A673 (cell line): ENCODE measurements around the gene EXOG.

Source experiments
- EZH2 ChIP-seq: fragments of 200-600 bp; sonication (generic); IDR thresholded peaks from 2 replicates; pipeline ENCODE4 v1.6.1; 2017; ENCODE audit warnings: borderline replicate concordance, low read depth, mild to moderate bottlenecking, mixed read lengths, antibody characterized with exemption, low read length; ENCODE audit not compliant: poor library complexity, severe bottlenecking
- TF ChIP-seq, protein P1 (sequence below): fragments of 300-800, 200-600 bp; sonication (generic); conservative IDR thresholded peaks from 2 replicates; pipeline ENCODE4 v1.5.1; 2017; ENCODE audit warnings: low read depth, mild to moderate bottlenecking, antibody characterized with exemption, low read length, moderate library complexity, mixed read lengths

DNA sequence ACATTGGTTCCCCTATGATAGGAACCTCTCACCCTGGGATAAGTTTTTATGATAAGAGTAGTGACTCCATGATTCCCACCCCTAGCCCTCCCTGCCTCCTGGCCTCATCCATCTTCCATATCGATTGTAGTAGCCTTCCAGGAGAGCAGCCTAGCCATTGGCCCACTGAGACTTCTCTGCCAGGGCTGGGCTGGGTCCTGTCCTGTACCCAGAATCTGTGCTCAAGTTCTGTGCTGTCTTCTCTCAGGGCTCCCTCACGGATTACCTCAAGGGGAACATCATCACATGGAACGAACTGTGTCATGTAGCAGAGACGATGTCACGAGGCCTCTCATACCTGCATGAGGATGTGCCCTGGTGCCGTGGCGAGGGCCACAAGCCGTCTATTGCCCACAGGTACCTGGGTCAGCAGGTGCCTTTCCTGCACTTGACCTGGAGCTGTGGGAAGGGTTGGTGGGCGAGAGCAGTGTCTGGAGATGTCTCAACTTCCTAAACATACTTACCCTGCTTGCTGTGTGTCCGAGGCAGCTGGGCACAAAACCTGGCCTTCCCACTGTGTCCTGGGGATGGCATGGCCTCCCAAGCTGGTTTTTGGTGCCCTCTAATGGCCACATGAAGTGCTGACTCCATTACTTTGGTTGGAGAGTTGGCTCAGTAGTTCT, 16.6 kb upstream of the EXOG start:
- TF ChIP-seq, protein P1, sequence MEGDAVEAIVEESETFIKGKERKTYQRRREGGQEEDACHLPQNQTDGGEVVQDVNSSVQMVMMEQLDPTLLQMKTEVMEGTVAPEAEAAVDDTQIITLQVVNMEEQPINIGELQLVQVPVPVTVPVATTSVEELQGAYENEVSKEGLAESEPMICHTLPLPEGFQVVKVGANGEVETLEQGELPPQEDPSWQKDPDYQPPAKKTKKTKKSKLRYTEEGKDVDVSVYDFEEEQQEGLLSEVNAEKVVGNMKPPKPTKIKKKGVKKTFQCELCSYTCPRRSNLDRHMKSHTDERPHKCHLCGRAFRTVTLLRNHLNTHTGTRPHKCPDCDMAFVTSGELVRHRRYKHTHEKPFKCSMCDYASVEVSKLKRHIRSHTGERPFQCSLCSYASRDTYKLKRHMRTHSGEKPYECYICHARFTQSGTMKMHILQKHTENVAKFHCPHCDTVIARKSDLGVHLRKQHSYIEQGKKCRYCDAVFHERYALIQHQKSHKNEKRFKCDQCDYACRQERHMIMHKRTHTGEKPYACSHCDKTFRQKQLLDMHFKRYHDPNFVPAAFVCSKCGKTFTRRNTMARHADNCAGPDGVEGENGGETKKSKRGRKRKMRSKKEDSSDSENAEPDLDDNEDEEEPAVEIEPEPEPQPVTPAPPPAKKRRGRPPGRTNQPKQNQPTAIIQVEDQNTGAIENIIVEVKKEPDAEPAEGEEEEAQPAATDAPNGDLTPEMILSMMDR: peak; percentile 64
- no peak for TF ChIP-seq EZH2
